ENCODE results near the gene TBC1D21.

TBC1D21 gene

GRCh38 chr15:73873456-73873855, at the start of gene TBC1D21:
TSS of gene TBC1D21 (plus strand) at chr15:73873564. CDS start at chr15:73873710, 146 bp downstream.
- DNase-seq (ENCODE audit: extremely low spot score) = no peak
- TF ChIP-seq CTBP1 (IDR thresholded peaks at IDR 0.05; ENCODE audit: borderline replicate concordance) (no peak), ARNT (IDR thresholded peaks at IDR 0.05) (no peak), SP1 (IDR thresholded peaks at IDR 0.05) (no peak), TARDBP (IDR thresholded peaks at IDR 0.05) (no peak)
- POLR2A ChIA-PET = no interaction called here
- CTCF ChIA-PET = interaction anchor here (0.7 to 2.0 kb wide), 7 partner anchors 8 to 92 kb away, joined by 3 to 11 read pairs (median 4); no protein-coding TSS in a partner anchor

GRCh38 chr15:73826711-73827251, 46.6 kb upstream of the TBC1D21 start:
- CTCF ChIA-PET = interaction anchor here (0.8 kb wide), 1 partner anchor 39 kb away, joined by 3 read pairs; no protein-coding TSS in a partner anchor
- no peak for TF ChIP-seq HDGF (IDR thresholded peaks at IDR 0.05; ENCODE audit: borderline replicate concordance)
- no peak for TF ChIP-seq ZNF384 (IDR thresholded peaks at IDR 0.05)
- no peak for TF ChIP-seq BHLHE40 (IDR thresholded peaks at IDR 0.05; ENCODE audit: borderline replicate concordance)
- no peak for TF ChIP-seq ARNT (IDR thresholded peaks at IDR 0.05)
- TF ChIP-seq, protein P1, sequence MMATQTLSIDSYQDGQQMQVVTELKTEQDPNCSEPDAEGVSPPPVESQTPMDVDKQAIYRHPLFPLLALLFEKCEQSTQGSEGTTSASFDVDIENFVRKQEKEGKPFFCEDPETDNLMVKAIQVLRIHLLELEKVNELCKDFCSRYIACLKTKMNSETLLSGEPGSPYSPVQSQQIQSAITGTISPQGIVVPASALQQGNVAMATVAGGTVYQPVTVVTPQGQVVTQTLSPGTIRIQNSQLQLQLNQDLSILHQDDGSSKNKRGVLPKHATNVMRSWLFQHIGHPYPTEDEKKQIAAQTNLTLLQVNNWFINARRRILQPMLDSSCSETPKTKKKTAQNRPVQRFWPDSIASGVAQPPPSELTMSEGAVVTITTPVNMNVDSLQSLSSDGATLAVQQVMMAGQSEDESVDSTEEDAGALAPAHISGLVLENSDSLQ (IDR thresholded peaks at IDR 0.05) = no peak
- TF ChIP-seq FOXK2 (IDR thresholded peaks at IDR 0.05) = no peak
- TF ChIP-seq LEF1 (IDR thresholded peaks at IDR 0.05; ENCODE audit: borderline replicate concordance) = no peak
- TF ChIP-seq SP1 (IDR thresholded peaks at IDR 0.05) = no peak
- no peak for TF ChIP-seq L3MBTL2 (conservative IDR thresholded peaks at IDR 0.05)
- TF ChIP-seq FOXA1 (IDR thresholded peaks at IDR 0.05) = no peak
- no peak for TF ChIP-seq CTBP1 (IDR thresholded peaks at IDR 0.05; ENCODE audit: borderline replicate concordance)
- no peak for TF ChIP-seq SUZ12 (IDR thresholded peaks at IDR 0.05)
- POLR2A ChIA-PET = no interaction called here
- DNase-seq (ENCODE audit: extremely low spot score) = no peak

GRCh38 chr15:73829523-73829922, 43.8 kb upstream of the TBC1D21 start:
- DNase-seq (ENCODE audit: extremely low spot score) = no peak
- POLR2A ChIA-PET = no interaction called here

GRCh38 chr15:73832657-73833056, 40.7 kb upstream of the TBC1D21 start:
- no peak for DNase-seq (ENCODE audit: extremely low spot score)
- CTCF ChIA-PET = no interaction called here
- TF ChIP-seq BHLHE40 (IDR thresholded peaks at IDR 0.05; ENCODE audit: borderline replicate concordance) (no peak), ZNF384 (IDR thresholded peaks at IDR 0.05) (no peak), FOXM1 (IDR thresholded peaks at IDR 0.05; ENCODE audit: borderline replicate concordance) (no peak), SP1 (IDR thresholded peaks at IDR 0.05) (no peak)
- POLR2A ChIA-PET = no interaction called here

More at GRCh38 chr15:73829523-73829922, 43.8 kb upstream of the TBC1D21 start:
- TF ChIP-seq CTBP1 (IDR thresholded peaks at IDR 0.05; ENCODE audit: borderline replicate concordance) (no peak), BHLHE40 (IDR thresholded peaks at IDR 0.05; ENCODE audit: borderline replicate concordance) (no peak), LEF1 (IDR thresholded peaks at IDR 0.05; ENCODE audit: borderline replicate concordance) (no peak), ARNT (IDR thresholded peaks at IDR 0.05) (no peak), SP1 (IDR thresholded peaks at IDR 0.05) (no peak)
- TF ChIP-seq, protein P1 (IDR thresholded peaks at IDR 0.05) = no peak
- CTCF ChIA-PET = no interaction called here

DNA sequence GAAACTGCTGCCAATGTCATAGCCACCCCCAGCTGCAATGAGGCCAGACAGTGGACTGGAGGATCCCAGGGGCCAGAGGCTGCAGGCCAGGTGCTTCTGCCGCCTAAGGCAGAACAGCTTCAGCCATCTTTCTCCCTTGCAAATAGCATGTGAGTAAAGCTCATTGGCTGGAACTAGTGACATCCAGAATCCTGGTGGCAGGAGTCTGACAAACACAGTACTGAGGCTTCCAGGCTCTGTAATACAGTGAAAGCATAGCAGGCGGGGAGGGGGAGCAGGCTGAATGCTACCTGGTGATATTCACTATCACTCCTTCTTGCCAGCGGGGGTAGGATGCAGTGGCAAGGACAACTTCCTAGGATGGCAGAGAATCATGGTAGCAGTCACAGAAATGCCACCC, 36.5 kb upstream of the TBC1D21 start:
- POLR2A ChIA-PET = no interaction called here
- no peak for TF ChIP-seq FOXM1 (IDR thresholded peaks at IDR 0.05; ENCODE audit: borderline replicate concordance)
- no peak for TF ChIP-seq HDGF (IDR thresholded peaks at IDR 0.05; ENCODE audit: borderline replicate concordance)
- TF ChIP-seq LEF1 (IDR thresholded peaks at IDR 0.05; ENCODE audit: borderline replicate concordance) = no peak
- TF ChIP-seq ARNT (IDR thresholded peaks at IDR 0.05) = no peak
- TF ChIP-seq SP1 (IDR thresholded peaks at IDR 0.05) = no peak
- TF ChIP-seq FOXA1 (IDR thresholded peaks at IDR 0.05) = no peak
- no peak for TF ChIP-seq ELF4 (IDR thresholded peaks at IDR 0.05)
- TF ChIP-seq TARDBP (IDR thresholded peaks at IDR 0.05) = no peak
- TF ChIP-seq, protein P1 (IDR thresholded peaks at IDR 0.05) = no peak
- no peak for TF ChIP-seq SUZ12 (IDR thresholded peaks at IDR 0.05)
- no peak for TF ChIP-seq ZNF384 (IDR thresholded peaks at IDR 0.05)
- no peak for TF ChIP-seq CTBP1 (IDR thresholded peaks at IDR 0.05; ENCODE audit: borderline replicate concordance)
- TF ChIP-seq FOXK2 (IDR thresholded peaks at IDR 0.05) = no peak
- TF ChIP-seq BHLHE40 (IDR thresholded peaks at IDR 0.05; ENCODE audit: borderline replicate concordance) = no peak
- no peak for TF ChIP-seq NFRKB (IDR thresholded peaks at IDR 0.05)
- TF ChIP-seq L3MBTL2 (conservative IDR thresholded peaks at IDR 0.05) = no peak
- DNase-seq (ENCODE audit: extremely low spot score) = no peak
- CTCF ChIA-PET = no interaction called here

DNA sequence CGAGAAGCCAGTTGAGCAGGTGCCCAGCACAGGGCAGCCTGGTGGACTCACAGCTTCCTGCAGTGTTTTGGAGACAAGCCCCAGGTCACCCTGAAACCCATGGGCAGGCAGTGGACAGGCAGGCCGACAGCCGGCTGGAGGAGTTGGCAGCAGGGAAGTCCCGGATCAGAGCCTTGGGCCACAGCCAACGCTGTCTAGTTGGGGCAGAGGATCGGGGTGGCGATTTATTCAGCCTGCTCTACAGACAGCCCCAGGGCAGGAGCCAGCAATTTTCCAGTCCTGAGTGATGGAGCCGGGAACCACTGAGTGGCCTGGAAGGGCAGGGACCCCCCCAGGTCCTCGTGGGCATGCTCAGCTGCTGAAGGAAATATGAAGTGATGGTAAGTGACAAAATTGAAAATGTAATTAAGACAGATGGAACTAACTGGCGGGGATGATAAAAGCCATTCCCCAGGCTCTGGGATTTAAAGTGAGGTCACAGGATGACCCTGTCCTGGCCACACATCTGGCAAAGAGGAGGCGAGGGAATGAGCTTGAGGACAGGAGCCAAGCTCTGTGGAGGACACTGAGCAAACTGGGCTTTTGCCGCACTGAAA, 34.4 kb upstream of the TBC1D21 start:
- no peak for DNase-seq (ENCODE audit: extremely low spot score)
- POLR2A ChIA-PET = no interaction called here
- CTCF ChIA-PET = no interaction called here
- TF ChIP-seq FOXA1 (IDR thresholded peaks at IDR 0.05) = no peak
- no peak for TF ChIP-seq SUZ12 (IDR thresholded peaks at IDR 0.05)
- no peak for TF ChIP-seq ARNT (IDR thresholded peaks at IDR 0.05)
- TF ChIP-seq FOXK2 (IDR thresholded peaks at IDR 0.05) = no peak
- no peak for TF ChIP-seq TARDBP (IDR thresholded peaks at IDR 0.05)
- TF ChIP-seq, protein P1 (IDR thresholded peaks at IDR 0.05) = no peak
- TF ChIP-seq ELF4 (IDR thresholded peaks at IDR 0.05) = no peak
- no peak for TF ChIP-seq CTBP1 (IDR thresholded peaks at IDR 0.05; ENCODE audit: borderline replicate concordance)
- TF ChIP-seq BHLHE40 (IDR thresholded peaks at IDR 0.05; ENCODE audit: borderline replicate concordance) = no peak
- no peak for TF ChIP-seq SP1 (IDR thresholded peaks at IDR 0.05)
- TF ChIP-seq NFRKB (IDR thresholded peaks at IDR 0.05) = no peak
- no peak for TF ChIP-seq HDGF (IDR thresholded peaks at IDR 0.05; ENCODE audit: borderline replicate concordance)
- TF ChIP-seq ZNF384 (IDR thresholded peaks at IDR 0.05) = no peak
- no peak for TF ChIP-seq L3MBTL2 (conservative IDR thresholded peaks at IDR 0.05)
- TF ChIP-seq LEF1 (IDR thresholded peaks at IDR 0.05; ENCODE audit: borderline replicate concordance) = no peak
- no peak for TF ChIP-seq FOXM1 (IDR thresholded peaks at IDR 0.05; ENCODE audit: borderline replicate concordance)

Measured in HEK293T (cell line).